GM12878 (cell line): ENCODE data around the gene PRR7.

Experiments used
- CHD4 ChIP-seq: fragments of 200-600 bp; sonication (generic); IDR thresholded peaks from 2 replicates; pipeline ENCODE4 v1.6.1; 2016; ENCODE audit warnings: mild to moderate bottlenecking
- CREB1 ChIP-seq: IDR thresholded peaks from 2 replicates; pipeline ENCODE4 v1.6.1; 2012; ENCODE audit warnings: low read depth, mild to moderate bottlenecking, inconsistent platforms
- CTCF ChIP-seq, 3 experiments: IDR thresholded peaks in 2 of 3; conservative IDR thresholded peaks in 1 of 3; 2 replicates each; pipeline ENCODE4 v1.5.1; 2011; ENCODE audit warnings: low read depth in 3 of 3, low read length in 3 of 3, mild to moderate bottlenecking in 3 of 3, control low read depth in 2 of 3, moderate library complexity in 2 of 3, inconsistent platforms in 1 of 3, mixed read lengths in 1 of 3; ENCODE audit not compliant: control insufficient read depth in 2 of 3, insufficient read depth in 1 of 3; ENCODE audit errors: extremely low read depth in 1 of 3
- EZH2 ChIP-seq: IDR thresholded peaks from 2 replicates; pipeline ENCODE4 v1.6.1; 2012; ENCODE audit warnings: low read depth, mild to moderate bottlenecking, control low read depth, inconsistent platforms, low read length, borderline replicate concordance; ENCODE audit not compliant: control insufficient read depth
- GABPA ChIP-seq: IDR thresholded peaks from 2 replicates; pipeline ENCODE4 v1.6.1; 2014; ENCODE audit warnings: antibody characterized with exemption, low read depth, mild to moderate bottlenecking, inconsistent platforms
- MAX ChIP-seq: IDR thresholded peaks from 2 replicates; pipeline ENCODE4 v1.6.1; 2012; ENCODE audit warnings: low read depth, low read length, improper control_type of control experiment
- NFYB ChIP-seq: IDR thresholded peaks from 2 replicates; pipeline ENCODE4 v1.6.1; 2011; ENCODE audit warnings: low read depth, mild to moderate bottlenecking, low read length, improper control_type of control experiment, moderate library complexity; ENCODE audit not compliant: insufficient read depth
- PAX8 ChIP-seq: fragments of 450-650 bp; IDR thresholded peaks from 2 replicates; pipeline ENCODE4 v1.6.1; 2017; ENCODE audit warnings: mild to moderate bottlenecking, moderate library complexity
- PBX3 ChIP-seq: IDR thresholded peaks from 2 replicates; pipeline ENCODE4 v1.6.1; 2011; ENCODE audit warnings: mild to moderate bottlenecking, low read depth, low read length, moderate library complexity; ENCODE audit not compliant: insufficient replicate concordance
- POLR2A ChIP-seq: IDR thresholded peaks from 2 replicates; pipeline ENCODE4 v1.6.1; 2011; ENCODE audit warnings: low read depth, mild to moderate bottlenecking, low read length
- POLR2AphosphoS5 ChIP-seq: IDR thresholded peaks from 2 replicates; pipeline ENCODE4 v1.6.1; 2011; ENCODE audit warnings: mild to moderate bottlenecking, low read length, inconsistent platforms

- no peak for TF ChIP-seq EZH2
- TF ChIP-seq CTCF (IDR thresholded peaks at IDR 0.05 in 2 of 3, conservative IDR thresholded peaks at IDR 0.05 in 1 of 3; ENCODE audit: control insufficient read depth in 2 of 3, extremely low read depth in 1 of 3, insufficient read depth in 1 of 3, low read depth in 3 of 3, low read length in 3 of 3), result no peak
- TF ChIP-seq PBX3, result no peak
- no peak for TF ChIP-seq MAX
- no peak for TF ChIP-seq POLR2A
- no peak for TF ChIP-seq CREB1
- TF ChIP-seq POLR2AphosphoS5, result no peak
- no peak for TF ChIP-seq CHD4
- no peak for TF ChIP-seq GABPA
- TF ChIP-seq NFYB, result no peak
- TF ChIP-seq PAX8, result no peak
These were observed 33.2 kb downstream of the PRR7 start for GRCh38 chr5:177479774-177480173.
